ENCODE results near the gene TSSK6.

GRCh38 chr19:19502808-19503602 lies 12.3 kb downstream of the TSSK6 start:
- TF ChIP-seq CTCF (IDR thresholded peaks at IDR 0.05; ENCODE audit: low read length) (no peak), EZH2 (IDR thresholded peaks at IDR 0.05; ENCODE audit: borderline replicate concordance, low read length) (no peak)

Data from OCI-LY1 (cell line).